Duodenal mucosa (tissue), 2 donors: Measurements from ENCODE around the gene TMEM107.
A peak's percentile ranks its signal among the peaks of the same experiment; 100 is the strongest.

Experiments
- H3K27ac ChIP-seq: one replicate; pipeline ENCODE4 v1.7.0; 2013; ENCODE audit warnings: low read depth, low read length
- H3K27me3 ChIP-seq, 2 donors: one replicate each; pipeline ENCODE4 v1.7.0; 2013; ENCODE audit warnings: low read length in 2 of 2, control low read depth in 1 of 2; ENCODE audit not compliant: insufficient read depth in 2 of 2, control insufficient read depth in 1 of 2
- H3K36me3 ChIP-seq, 2 donors: one replicate each; pipeline ENCODE4 v1.7.0; 2013; ENCODE audit warnings: low read length in 2 of 2, control low read depth in 1 of 2; ENCODE audit not compliant: insufficient read depth in 2 of 2, control insufficient read depth in 1 of 2
- H3K4me1 ChIP-seq, 2 donors: one replicate each; pipeline ENCODE4 v1.7.0; 2013; ENCODE audit warnings: low read length in 2 of 2, control low read depth in 1 of 2; ENCODE audit not compliant: insufficient read depth in 2 of 2, control insufficient read depth in 1 of 2
- H3K4me3 ChIP-seq, 2 donors: one replicate each; pipeline ENCODE4 v1.7.0; 2013; ENCODE audit warnings: low read length in 2 of 2, low read depth in 1 of 2
- H3K9ac ChIP-seq, 2 donors: one replicate each; pipeline ENCODE4 v1.7.0; 2013; ENCODE audit warnings: low read length in 2 of 2, low read depth in 1 of 2
- H3K9me3 ChIP-seq, 2 donors: one replicate each; pipeline ENCODE4 v1.7.0; 2013; ENCODE audit warnings: low read length in 2 of 2, control low read depth in 1 of 2; ENCODE audit not compliant: control insufficient read depth in 1 of 2

The TMEM107 gene

DNA sequence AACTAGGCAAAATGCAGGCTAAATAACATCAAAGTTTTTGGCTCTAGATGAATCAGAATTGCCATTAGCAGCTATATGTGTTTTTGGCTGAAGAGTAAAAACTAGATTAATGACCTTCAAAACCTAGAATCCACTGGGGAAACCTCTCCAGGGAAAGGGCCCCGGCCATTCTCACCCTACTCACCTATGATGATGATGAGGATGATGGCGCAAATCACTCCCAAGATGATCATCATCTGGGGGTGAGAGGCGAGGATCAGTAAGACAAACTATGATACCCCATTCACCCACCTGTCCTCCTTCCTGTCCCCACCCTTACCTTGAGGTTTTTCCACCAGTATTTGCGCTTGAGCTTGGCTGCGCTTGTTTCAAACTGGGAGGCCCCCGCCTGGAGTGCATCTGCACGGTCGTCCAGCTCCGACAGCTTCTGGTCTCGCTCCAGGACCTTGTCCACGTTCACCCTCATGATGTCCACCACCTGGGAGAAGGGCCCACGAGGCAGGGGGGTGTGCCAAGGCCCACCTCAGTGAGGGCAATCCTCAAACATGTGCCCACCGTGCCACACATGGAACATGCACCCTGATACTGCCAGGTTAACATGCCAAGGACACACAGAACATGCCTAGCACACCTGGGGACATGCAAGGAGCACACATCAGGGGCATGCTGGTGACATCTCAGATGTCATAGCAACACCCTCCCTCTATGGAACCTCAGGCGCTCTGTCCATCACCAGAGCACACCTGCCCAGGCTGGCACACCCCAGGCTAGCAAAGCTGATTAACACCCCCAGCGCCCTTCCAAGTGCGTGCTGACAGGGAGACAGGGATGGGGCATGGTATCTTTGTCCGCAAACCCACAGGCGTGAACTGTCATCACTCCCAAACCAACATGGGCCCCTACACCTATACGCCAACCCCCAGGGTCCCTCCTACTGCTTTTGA, 14.6 kb downstream of the TMEM107 start:
- peak overlapping the region; percentile 94 for H3K27ac ChIP-seq
- H3K9ac ChIP-seq = peak overlapping the region; percentile 93 to 98
- peak overlapping the region; percentile 91 to 94 for H3K4me3 ChIP-seq
- no peaks in the 10 kb centered on the region for H3K9me3 ChIP-seq
- H3K27me3 ChIP-seq = no peaks in the 10 kb centered on the region
- H3K4me1 ChIP-seq = peaks cover 40 to 44% of the 10 kb centered on the region in 2 donors
- H3K36me3 ChIP-seq = peaks cover 14 to 19% of the 10 kb centered on the region in 2 donors

DNA sequence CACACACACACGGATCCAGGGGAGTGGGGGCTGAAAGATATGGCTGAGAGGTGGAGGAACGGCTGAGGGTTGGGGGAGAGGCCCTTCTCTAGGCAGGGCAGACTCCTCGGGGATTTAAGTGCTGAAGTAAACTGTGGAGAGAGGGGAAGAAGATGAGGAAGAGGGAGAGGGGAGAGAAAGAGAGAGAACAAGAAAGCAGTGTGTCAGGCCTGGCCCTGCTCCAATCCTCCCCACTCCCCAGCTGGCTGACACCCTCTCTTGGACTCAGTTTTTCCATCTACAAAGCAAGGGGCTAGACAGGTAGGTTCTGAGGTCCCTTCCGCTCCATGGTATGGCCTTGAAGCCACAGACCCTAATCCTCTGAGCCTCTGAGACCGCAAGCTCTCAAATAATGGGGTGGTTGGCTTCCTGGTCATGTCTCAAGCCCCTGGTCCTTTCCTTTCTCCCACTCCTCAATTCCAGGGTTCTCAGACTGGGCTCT, 15.4 kb downstream of the TMEM107 start:
- Histone ChIP-seq H3K27ac (no peak overlapping the region), H3K4me3 (no peak overlapping the region), H3K27me3 (no peaks in the 10 kb centered on the region), H3K9ac (peak overlapping the region; percentile 93 to 98), H3K9me3 (no peaks in the 10 kb centered on the region), H3K4me1 (peaks cover 40 to 45% of the 10 kb centered on the region in 2 donors), H3K36me3 (peaks cover 14 to 19% of the 10 kb centered on the region in 2 donors)

DNA sequence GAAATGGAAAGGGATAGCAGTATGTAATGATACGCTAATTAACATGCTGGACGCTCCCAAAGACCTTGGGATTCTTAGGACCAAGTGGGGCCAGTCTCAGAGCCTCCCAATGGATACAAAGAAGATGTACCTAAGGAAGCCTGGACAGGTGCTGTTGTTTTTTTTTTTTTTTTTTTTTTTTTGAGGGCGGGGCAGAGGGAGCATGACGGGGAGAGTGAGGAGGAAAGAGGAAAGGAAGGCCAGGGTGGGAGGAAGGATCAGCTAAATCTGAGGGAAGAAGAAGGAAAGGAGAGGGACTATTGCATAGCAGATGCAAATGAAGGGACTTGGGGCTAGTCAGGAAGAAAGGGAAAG, 16.0 kb downstream of the TMEM107 start:
- Histone ChIP-seq H3K36me3 (peaks cover 14 to 19% of the 10 kb centered on the region in 2 donors), H3K9ac (no peak overlapping the region), H3K27me3 (no peaks in the 10 kb centered on the region), H3K27ac (no peak overlapping the region), H3K9me3 (no peaks in the 10 kb centered on the region), H3K4me1 (peaks cover 44 to 50% of the 10 kb centered on the region in 2 donors), H3K4me3 (no peak overlapping the region)

DNA sequence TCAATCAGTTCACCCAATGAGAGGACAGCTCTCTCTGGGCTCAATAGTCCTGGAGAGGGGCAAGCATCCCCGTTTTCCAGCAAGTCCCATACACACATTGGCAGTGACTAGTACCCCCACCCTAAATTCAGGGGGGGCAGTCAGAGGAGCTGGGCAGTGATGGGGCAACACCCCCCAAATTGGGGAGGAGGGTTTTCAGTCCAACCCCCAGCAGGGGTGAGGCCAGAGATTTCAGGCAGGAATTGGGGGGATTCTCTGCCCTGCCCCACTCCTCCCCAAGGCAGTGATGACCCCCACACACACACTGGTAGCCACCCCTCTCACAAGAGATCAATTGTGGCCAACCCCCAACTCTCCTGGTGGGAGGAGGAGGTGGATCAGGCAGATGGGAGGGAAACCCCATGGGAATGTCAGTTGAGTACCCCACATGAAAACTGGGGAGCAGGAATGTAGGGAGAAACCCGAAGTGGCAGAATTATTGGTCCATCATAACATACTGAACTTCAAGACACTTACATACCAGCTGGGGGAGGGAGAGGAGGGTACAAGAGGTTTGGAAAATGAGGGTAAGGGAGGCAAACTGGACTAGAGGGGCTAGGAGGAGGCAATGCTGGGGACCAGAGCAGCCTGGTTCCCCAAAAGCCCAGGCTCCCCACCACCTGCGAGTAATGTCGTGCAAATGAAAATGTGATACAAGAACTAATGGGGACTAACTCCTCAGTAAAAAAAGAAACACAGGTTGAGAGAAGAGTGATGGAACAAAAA, 16.5 kb downstream of the TMEM107 start:
- Histone ChIP-seq H3K4me3 (no peak overlapping the region), H3K9ac (no peak overlapping the region), H3K27me3 (no peaks in the 10 kb centered on the region), H3K9me3 (no peaks in the 10 kb centered on the region), H3K4me1 (peaks cover 47 to 53% of the 10 kb centered on the region in 2 donors), H3K36me3 (peaks cover 14 to 19% of the 10 kb centered on the region in 2 donors), H3K27ac (no peak overlapping the region)

DNA sequence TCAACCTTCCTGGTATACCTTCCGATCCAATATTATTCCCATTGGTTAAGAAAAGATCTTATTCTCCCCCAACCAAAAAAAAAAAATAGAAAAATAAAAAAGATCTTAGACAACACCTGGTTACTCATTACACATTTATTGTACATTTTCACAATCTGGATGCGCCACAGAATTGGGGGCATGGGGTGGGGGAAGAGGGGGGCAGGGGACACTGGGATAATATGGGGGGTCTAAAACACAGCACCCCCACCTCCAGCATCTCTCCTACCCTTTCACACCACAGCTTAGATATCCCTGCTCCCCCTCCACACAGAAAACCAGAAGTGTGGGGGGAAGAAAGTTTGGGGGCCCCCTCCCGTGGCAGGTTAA, 17.2 kb downstream of the TMEM107 start:
- Histone ChIP-seq H3K27ac (no peak overlapping the region), H3K9me3 (no peaks in the 10 kb centered on the region), H3K36me3 (peaks cover 14 to 19% of the 10 kb centered on the region in 2 donors), H3K9ac (no peak overlapping the region), H3K27me3 (no peaks in the 10 kb centered on the region), H3K4me3 (no peak overlapping the region), H3K4me1 (peaks cover 47 to 51% of the 10 kb centered on the region in 2 donors)

DNA sequence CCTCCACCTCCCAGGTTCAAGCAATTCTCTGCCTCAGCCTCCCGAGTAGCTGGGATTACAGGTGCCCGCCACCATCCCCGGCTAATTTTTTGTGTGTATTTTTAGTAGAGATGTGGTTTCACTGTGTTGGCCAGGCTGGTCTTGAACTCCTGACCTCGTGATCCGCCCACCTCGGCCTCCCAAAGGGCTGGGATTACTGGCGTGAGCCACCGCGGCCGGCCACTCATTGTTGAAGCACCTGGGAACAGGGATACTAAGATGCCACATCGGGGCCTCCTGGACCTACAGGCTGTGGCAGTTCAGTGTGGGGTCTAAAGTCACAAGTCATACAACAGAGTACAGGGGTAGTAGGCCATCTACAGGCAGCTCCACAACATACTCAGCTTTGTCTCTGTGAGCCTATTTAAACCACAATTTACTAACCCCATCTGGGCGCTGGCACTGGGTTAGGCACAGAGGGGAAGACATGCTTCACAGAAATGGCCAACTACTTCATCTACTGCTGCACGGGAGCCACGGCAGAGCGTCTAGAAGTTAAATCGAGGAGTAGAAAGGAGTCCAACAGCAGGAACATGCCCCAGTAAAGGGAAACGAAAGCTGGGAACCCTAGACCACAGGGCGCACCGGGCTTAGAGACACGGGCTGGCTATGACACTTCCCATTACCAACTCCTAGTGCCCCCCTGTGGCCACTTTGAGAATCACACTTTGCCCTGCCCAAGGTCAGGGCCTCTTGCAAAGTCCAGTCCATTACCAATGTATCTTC, 17.7 kb downstream of the TMEM107 start:
- H3K4me3 ChIP-seq = peak overlapping the region; percentile 43 to 52
- peak overlapping the region; percentile 52 to 93 for H3K9ac ChIP-seq
- no peaks in the 10 kb centered on the region for H3K27me3 ChIP-seq
- H3K4me1 ChIP-seq = peaks cover 46 to 51% of the 10 kb centered on the region in 2 donors
- H3K27ac ChIP-seq = peak overlapping the region; percentile 82
- H3K9me3 ChIP-seq = no peaks in the 10 kb centered on the region
- H3K36me3 ChIP-seq = peaks cover 14 to 19% of the 10 kb centered on the region in 2 donors

DNA sequence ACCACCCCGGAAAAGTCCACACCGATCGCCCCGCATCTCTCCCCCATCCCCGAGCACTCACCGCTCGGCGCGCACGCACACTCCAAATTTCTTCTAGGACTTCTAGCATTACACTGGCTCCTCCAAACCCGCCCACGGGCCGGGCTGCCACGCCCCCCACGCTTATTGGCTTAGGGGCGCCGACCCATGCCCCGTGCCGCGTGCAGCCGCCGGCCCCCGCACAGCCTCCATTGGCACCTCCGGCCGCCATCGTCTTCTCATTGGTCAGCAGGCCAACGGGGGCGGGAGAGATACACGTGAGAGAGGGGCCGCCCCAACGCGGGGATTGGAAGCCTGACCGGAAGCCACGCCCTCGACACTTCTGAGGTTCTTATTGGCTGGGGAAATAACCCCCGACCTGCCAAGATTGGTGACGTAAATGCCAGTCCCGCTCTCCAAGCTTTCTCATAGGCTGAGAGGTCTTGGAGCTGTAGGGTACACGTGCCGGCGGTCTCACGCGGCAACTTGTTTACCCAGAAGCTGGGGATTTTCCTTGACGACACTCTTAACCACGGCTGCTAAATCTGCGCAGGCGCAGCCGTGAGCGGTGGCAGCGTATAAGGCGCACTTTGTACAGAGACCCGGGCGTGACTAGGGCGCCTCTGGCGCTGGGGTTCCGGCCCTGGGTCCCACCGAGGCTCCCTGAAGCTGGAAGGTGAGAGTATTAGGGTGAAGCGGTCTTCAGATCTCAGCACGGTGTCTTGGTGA, 19.8 kb downstream of the TMEM107 start:
- Histone ChIP-seq H3K36me3 (peaks cover 13 to 16% of the 10 kb centered on the region in 2 donors), H3K9me3 (no peaks in the 10 kb centered on the region), H3K9ac (peak overlapping the region; percentile 100), H3K4me3 (peak overlapping the region; percentile 81 to 96), H3K27ac (peak overlapping the region; percentile 98), H3K4me1 (peaks cover 48 to 54% of the 10 kb centered on the region in 2 donors), H3K27me3 (no peaks in the 10 kb centered on the region)

DNA sequence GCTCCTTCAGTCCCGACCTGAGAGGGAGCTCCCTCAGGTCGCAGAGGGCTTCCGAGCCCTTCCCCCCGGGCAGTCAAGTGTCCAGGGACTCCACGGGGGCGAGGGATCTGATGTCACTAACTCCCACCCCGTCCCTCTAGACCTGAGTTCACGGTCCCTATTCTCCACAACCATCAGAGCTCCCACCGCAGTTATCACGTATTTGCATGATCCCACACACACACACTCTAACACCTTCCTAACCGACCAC, 20.3 kb downstream of the TMEM107 start:
- H3K4me1 ChIP-seq = peaks cover 46 to 53% of the 10 kb centered on the region in 2 donors

DNA sequence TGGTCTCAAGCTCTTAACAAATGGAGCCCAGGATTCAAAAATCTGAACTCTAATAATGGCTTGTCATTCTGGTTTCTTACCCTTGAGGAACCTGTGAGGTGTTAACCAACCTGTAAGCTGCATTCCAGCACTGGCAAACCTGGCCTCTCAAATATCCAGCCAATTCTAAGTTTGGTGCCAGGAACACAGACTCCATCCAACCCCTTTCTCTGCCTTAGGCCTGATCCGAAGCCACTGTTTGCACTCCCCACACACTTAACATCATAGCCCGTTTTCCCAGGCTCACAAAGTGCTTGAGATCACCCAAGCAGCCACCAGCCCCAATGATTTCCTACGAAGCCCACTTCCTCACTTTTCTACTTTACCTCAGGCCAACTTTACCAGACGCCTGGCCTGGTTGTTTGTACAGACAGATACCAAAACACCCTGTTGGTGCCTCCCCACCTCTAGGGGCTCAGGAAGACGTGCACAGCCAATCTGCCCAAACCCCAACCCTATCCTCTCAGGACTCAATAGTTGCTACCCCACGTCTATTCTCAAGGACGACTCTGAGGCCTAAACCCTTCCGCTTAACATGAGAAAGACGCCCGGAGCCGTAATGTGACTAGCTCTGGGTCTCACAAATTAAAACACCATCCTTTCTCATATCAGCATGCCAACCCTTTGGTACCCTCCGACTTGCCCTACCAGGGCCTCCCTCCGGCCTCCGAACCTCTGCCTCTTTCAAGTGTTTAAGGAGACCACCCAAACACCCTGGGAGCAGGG, 20.8 kb downstream of the TMEM107 start:
- Histone ChIP-seq H3K4me1 (peaks cover 48 to 54% of the 10 kb centered on the region in 2 donors), H3K27ac (peak overlapping the region; percentile 98), H3K4me3 (peak overlapping the region; percentile 81 to 96)

More for the DNA sequence above, 20.3 kb downstream of the TMEM107 start:
- Histone ChIP-seq H3K27me3 (no peaks in the 10 kb centered on the region), H3K27ac (peak overlapping the region; percentile 98), H3K9me3 (no peaks in the 10 kb centered on the region), H3K9ac (peak overlapping the region; percentile 100), H3K36me3 (peaks cover 8 to 11% of the 10 kb centered on the region in 2 donors), H3K4me3 (peak overlapping the region; percentile 81 to 96)

More for the DNA sequence above, 20.8 kb downstream of the TMEM107 start:
- Histone ChIP-seq H3K27me3 (no peaks in the 10 kb centered on the region), H3K36me3 (peaks cover 8 to 9% of the 10 kb centered on the region in 2 donors), H3K9me3 (no peaks in the 10 kb centered on the region), H3K9ac (peak overlapping the region; percentile 100)
